NCI-H446 treated with DMSO at 0.1 percent for 48 hours (cell line): ENCODE data around the gene KCNK7.

Experiments
- DNase-seq: peaks from one replicate; lab custom pipeline; 2025; lab: John Stamatoyannopoulos, UW

KCNK7 gene

DNA sequence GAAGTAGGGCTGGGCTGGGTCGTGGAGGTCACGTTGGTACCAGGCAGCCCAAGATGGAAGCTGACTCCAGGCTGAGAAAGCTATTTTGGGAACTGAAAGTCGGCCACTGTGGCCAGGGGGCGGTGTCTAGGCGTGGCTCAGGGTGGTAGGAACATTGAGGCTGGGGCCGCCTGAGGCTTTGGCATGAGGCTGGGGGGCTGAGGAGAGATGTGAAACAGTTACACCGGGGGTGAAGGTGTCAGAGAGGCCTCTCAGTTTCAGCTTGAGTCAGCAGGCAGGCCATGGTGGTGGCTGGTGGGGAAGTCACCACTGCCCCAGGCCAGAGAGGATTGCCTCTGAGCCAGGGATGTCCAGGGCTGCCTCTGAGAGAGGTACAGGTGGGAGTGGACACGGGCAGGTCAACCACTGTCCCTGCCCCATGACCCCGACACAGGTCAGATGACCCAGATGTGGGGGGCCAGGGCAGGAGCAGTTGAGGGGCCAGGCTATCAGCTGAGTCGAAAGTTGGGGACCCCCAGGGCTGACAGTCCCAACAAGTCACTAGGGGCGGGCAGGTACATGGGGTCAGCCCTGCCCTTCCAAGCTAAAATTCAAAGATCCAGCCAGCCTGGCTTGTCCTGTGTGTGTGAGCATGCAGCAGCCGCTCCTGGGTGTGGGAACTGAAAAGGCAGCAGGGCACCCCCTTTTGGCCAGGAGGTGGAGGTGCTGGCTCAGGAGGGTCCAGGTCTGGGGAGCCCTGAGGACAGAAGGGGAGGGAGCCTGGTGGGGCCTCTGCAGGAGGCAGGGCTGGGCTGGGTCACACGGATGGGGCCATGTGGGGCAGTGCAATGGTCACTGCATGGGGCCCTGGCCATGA is 7.2 kb downstream of the KCNK7 start:
- peak; percentile 13 for DNase-seq

- no peak for DNase-seq
Measured at GRCh38 chr11:65586676-65587075, 8.9 kb downstream of the KCNK7 start.

DNA sequence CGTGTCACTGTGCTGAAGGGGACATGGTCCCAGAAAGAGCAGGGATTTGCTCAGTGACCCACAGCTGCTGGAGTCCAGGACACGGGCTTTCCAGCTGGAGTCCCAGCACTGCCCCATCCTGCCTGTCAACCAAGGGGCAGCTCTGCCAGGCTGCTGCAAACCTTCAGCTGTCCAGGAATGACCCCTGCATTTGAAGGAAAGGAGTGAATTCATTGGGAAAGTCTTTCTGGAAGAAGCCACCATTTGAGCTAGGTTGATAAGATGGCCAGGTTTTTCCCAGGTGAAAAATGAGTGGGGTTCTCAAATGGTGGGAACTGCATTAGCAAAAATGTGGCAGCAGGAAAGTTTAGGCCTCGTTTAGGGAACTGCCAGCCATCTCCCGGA is 9.4 kb downstream of the KCNK7 start:
- no peak for DNase-seq

DNA sequence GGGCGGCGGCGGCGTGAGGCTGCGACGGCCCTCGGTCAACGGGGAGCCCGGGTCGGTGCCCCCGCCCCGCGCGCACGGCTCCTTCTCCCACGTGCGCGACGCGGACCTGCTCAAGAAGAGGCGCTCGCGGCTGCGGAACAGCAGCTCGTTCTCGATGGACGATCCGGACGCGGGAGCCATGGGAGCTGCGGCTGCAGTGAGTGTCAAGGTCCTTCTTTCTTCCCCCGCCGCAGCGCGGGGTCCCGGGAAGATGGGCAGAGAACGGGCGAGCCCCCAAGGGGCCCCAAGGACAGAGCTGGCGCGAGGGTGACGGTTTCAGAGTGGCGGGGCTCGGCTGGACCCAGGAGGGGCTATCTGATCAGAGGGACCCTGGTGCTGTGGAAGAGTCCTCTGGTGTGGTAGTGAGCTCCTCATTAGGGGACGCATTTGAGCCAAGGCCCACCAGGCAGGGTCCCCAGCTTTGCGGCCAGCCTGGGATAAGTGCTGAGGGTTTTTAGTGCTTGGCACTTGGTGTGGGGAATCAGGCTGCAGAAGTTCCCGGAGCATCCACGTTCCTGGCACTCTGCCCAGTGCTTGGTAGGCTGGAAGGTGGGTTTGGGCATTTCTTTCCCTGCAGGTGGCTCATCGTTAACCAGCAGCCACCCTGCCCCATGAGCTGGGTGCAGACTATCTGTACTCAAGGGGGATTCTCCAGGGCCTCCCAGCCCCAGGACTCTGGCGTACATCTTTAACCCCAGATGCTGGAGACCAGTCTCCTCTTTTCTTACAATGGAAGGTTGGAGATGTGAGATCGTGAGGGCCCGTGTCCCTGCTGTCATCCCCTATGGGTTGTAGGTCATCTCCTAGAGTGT is 10.0 kb downstream of the KCNK7 start:
- DNase-seq, result no peak

DNA sequence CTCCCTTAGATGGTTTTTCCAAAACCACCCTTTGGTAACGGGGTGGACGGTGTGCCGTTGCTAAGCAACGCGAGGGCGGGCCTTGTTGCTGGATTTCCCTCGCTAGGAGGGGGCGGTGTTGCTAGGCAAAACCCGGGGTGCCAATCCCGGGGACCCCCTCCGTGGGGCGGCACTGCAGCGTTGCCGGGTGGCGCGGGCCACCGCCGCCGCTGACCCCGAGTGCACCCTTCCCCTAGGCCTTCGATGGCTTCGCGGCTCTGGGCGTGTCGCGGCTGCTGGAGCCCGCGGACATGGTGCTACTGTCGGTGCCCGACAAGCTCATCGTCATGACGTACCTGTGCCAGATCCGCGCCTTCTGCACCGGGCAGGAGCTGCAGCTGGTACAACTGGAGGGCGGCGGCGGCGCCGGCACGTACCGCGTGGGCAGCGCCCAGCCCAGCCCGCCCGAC is 10.9 kb downstream of the KCNK7 start:
- no peak for DNase-seq

GRCh38 chr11:65584106-65584505 is 11.5 kb downstream of the KCNK7 start:
- DNase-seq, result no peak

DNA sequence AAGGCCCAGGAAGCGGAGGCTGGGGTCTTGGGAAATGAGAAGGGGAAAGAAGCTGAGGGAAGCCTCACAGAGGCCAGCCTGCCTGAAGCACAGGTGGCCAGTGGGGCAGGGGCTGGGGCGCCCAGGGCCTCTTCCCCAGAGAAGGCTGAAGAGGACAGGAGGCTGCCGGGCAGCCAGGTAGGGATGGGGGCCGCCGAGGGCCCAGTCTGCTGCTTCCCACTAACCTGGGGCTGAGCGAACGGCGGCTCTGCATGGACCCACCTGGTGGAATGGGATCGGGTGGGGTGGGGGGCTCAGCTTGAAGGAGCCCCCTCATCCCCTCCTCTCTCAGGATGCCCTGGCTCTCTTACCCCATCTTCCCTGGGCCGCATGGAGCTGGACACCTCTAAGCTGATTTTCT is 12.0 kb downstream of the KCNK7 start:
- no peak for DNase-seq

DNA sequence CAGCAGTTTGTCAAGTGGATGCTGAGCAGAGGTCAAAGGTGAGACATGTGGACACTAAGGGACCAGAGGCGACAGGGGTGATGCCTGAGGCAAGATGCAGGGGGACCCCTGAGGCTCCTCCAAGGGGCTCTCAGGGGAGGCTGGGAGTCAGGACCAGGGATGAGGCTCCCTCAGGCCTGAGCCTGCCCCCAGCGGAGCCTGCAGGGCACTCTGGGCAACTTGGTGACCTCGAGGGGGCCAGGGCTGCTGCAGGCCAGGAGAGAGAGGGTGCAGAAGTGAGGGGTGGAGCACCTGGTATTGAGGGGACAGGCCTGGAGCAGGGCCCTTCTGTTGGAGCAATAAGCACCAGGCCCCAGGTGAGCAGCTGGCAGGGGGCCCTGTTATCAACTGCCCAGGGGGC is 13.7 kb downstream of the KCNK7 start:
- DNase-seq, result no peak

DNA sequence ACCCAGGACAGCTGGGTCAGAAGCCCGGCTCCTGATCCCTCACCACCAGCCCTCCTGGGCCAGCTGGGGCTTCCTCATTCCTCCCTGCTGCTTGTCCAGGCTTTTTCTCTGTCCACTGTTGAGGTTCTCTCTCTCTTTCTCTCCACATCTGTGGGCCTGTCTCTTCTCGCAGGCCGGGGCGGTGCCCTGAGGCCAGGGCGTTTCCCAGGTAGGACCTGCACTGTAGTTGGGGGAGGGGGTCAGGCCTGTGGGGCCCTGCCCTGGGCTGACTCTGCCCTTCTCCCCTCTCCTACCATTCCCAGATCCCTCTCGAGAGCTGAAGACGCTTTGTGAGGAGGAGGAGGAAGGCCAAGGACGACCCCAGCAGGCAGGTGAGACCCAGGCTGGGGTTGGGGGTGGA is 14.8 kb downstream of the KCNK7 start:
- no peak for DNase-seq

GRCh38 chr11:65580031-65580692 is 15.4 kb downstream of the KCNK7 start:
- DNase-seq, result no peak

GRCh38 chr11:65579291-65579690 is 16.3 kb downstream of the KCNK7 start:
- no peak for DNase-seq

- DNase-seq, result no peak
Measured at GRCh38 chr11:65578667-65579066, 16.9 kb downstream of the KCNK7 start.

DNA sequence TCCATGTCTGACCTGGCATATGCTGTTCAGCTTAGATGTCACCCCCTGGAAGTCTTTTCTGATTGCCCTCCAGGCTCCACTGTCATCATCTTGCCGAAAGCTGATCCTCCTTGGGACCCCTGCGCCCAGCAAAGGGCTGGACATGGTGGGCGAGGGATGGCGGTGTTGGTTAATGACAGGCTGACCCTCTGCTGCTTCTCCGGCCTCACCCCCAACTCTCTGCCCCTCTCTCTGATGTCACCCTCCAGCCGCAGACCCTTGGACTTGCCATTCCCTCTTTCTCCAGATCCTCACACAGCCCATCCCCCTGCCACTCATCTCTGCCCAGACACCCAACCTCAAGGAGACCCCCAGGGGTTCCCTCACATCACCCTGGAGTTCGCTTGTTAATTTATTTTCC is 17.5 kb downstream of the KCNK7 start:
- DNase-seq, result no peak

DNA sequence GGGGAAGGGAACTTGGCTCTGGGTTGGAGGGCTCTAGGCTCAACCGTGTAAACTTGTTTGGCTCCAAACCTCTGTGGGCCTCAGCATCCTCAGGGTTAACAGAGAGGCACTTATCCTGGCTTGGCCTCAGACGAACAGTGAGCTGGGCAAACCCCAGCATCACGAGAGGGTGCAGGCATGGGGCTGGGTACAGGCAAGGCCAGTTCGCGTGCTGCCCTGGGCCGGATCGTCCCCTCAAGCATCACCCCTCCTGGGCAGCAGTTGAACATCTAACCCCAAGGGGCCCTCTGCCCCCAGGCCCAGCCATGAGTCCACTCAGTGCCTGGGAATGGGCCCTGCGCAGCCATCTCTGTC is 17.9 kb downstream of the KCNK7 start:
- DNase-seq, result no peak

GRCh38 chr11:65576867-65577755 is 18.5 kb downstream of the KCNK7 start:
- no peak for DNase-seq

- DNase-seq, result no peak
Measured at GRCh38 chr11:65576232-65576866, 19.3 kb downstream of the KCNK7 start.

DNA sequence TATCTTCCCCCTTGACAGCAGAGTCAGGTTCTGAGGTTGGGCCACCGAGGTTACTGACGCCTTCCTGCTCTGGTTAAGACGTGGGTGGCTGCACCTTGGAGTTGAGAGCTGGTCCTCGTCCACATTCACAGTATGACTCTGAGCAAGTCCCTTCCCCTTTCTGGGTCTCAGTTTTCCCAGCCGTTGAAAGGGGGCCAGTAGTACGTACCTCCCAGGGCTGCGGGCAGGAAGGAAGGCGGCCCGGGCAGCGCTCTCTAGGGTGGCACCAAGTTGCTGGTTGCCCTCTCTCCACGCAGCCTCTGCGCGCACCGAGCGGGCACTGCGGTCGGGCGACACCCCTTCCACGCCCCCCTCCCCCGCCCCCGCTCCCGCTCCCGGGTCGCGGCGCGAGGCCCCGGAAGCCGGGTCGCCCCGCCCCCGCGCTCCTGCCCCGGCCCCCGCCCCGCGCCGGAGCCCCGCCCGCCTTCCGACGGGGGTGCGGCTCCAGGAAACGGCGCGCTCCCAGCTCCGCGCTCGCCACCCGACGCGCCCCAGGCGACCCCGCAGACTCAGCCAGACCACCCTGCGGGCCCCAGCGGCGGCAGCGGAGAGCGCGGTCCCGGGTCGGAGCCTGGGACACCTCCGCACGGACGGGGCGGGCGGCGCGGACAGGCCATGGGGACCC is 19.9 kb downstream of the KCNK7 start, which contains the start of gene EHBP1L1:
TSS of gene EHBP1L1 (plus strand) at position 486 of the 664 bp plus-strand sequence. CDS start 250 bp downstream, outside the sequence.
- DNase-seq, result no peak

DNA sequence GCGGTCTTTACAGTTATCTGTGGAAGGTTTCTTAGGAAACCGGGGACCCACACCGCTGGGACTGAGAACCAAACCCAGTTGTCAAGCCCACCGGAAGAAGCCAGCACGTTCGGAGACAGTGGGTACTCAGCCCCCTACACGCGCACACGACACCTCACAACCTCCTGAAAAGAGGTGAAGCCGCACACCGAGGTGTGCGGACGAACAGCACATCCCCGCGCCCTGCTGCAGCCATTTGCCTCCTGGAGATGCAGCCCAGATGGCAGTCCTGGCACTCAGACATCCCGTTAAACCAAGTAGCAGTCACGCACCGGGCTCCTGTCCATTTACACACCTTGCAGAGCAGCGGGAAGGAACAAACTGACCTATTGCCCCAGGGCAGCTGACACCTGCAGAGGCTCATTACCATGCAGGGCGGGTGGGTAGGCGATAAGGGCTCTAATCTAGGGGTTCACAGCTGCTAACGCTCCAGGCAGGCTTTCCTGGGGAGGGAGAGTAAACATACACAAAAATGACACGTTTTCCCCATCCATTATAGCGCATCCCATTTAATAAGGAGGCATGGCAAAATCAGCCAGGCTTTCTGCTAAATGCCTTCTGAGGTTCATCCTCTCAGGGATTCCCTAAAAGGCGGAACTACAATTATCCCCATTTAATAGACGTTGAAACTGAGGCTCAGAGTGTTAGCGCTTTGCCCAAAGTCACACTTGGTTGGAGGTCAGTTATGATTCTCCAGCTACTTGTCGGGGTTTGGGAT is 20.6 kb downstream of the KCNK7 start:
- DNase-seq, result no peak

DNA sequence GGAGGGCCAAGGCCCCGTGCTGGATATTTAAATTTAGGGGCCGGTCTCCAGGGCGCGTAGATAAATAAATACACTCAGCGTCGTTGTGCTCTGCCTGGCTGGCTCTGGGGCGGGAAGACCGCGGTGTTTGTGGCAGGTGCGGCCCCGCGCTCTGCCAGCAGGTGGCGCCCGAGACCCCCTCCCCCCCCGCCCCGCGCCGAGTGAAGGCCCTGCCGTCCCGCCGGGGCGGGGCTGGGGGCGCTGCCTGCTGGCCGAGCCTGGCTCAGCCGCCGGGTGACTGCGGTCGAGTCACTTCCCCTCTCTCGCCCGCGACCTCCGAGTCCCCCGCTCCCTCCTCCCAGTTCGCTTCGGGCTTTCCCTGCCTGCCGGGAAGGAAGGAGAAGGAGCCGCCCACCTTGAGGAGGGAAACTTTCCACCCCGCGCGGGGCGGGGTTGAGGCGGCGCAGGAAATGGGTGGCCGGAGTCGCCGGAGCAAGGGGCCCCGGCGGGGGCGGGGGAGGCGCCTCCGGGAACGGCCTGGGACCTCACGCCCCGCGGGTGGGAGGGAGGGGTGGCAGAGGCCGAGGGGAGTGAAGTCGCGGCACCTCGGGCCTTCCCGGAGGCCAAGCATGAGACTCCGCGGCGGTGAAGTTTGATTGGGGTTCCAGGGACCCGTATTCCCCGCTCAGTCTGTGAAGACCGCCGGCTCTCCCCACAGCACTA is 21.3 kb downstream of the KCNK7 start:
- DNase-seq, result peak; percentile 36
